ENCODE data around the gene BUD23. TPM values are rescaled to one million over a fixed set of nuclear protein-coding genes. Genes with fewer than 3 reads are reported as not detected.

The BUD23 gene
- total RNA-seq, 1 experiment from 2014 or later = 168 TPM

DNA sequence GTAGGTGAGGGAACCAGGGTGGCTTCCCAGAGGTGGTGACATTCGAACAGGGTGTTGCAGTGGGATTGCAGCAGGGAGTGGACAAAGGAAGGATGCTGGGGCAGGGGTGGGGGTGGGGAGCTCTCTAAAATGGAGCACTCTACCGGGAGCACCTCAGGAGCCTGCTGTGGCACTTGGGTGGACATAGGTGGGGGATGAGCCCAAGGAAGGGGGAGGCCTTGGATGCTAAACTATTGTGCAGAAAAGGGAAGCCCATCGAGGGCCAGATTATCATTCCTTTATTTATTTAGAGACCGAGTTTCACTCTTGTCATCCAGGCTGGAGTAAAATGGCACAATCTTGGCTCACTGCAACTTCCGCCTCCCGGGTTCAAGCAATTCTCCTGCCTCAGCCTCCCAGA, 39.4 kb downstream of the BUD23 start:
- H3K27me3 ChIP-seq (ENCODE audit: insufficient read depth, low read length) = no peaks in the 10 kb centered on the region
- intact Hi-C loops (cut with micrococcal nuclease) = loop anchor here (10.0 kb wide), 1 partner anchor 58 kb away; the partner anchor contains the start of gene VPS37D
- TF ChIP-seq SIN3A (IDR thresholded peaks at IDR 0.05; ENCODE audit: low read depth) (no peak), SRF (IDR thresholded peaks at IDR 0.05; ENCODE audit: low read depth) (no peak), YY1 (IDR thresholded peaks at IDR 0.05; ENCODE audit: extremely low read depth, insufficient replicate concordance, low read depth, low read length) (no peak), EGR1 (IDR thresholded peaks at IDR 0.05; ENCODE audit: low read depth) (no peak), JUND (IDR thresholded peaks at IDR 0.05) (no peak), TCF7L2 (IDR thresholded peaks at IDR 0.05; ENCODE audit: borderline replicate concordance, extremely low read depth, insufficient read depth, insufficient read length) (no peak), ZFX (IDR thresholded peaks at IDR 0.05) (no peak), EZH2phosphoT487 (IDR thresholded peaks at IDR 0.05; ENCODE audit: borderline replicate concordance) (no peak), ELF1 (IDR thresholded peaks at IDR 0.05; ENCODE audit: borderline replicate concordance, low read depth) (no peak), POLR2A (IDR thresholded peaks at IDR 0.05; ENCODE audit: borderline replicate concordance, extremely low read depth, insufficient read depth, insufficient read length) (no peak), ZNF274 (IDR thresholded peaks at IDR 0.05; ENCODE audit: low read depth, low read length) (no peak), CBX3 (IDR thresholded peaks at IDR 0.05; ENCODE audit: low read depth) (no peak), SP1 (IDR thresholded peaks at IDR 0.05; ENCODE audit: low read depth) (no peak), EZH2 (IDR thresholded peaks at IDR 0.05) (no peak), POLR2AphosphoS5 (IDR thresholded peaks at IDR 0.05; ENCODE audit: low read depth, low read length) (no peak)
- TF ChIP-seq, protein P1, sequence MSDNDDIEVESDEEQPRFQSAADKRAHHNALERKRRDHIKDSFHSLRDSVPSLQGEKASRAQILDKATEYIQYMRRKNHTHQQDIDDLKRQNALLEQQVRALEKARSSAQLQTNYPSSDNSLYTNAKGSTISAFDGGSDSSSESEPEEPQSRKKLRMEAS (IDR thresholded peaks at IDR 0.05) = no peak
- TF ChIP-seq, protein P2, sequence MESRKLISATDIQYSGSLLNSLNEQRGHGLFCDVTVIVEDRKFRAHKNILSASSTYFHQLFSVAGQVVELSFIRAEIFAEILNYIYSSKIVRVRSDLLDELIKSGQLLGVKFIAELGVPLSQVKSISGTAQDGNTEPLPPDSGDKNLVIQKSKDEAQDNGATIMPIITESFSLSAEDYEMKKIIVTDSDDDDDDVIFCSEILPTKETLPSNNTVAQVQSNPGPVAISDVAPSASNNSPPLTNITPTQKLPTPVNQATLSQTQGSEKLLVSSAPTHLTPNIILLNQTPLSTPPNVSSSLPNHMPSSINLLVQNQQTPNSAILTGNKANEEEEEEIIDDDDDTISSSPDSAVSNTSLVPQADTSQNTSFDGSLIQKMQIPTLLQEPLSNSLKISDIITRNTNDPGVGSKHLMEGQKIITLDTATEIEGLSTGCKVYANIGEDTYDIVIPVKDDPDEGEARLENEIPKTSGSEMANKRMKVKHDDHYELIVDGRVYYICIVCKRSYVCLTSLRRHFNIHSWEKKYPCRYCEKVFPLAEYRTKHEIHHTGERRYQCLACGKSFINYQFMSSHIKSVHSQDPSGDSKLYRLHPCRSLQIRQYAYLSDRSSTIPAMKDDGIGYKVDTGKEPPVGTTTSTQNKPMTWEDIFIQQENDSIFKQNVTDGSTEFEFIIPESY (IDR thresholded peaks at IDR 0.05; ENCODE audit: extremely low read depth, insufficient replicate concordance, low read length) = no peak
- TF ChIP-seq, protein P3, sequence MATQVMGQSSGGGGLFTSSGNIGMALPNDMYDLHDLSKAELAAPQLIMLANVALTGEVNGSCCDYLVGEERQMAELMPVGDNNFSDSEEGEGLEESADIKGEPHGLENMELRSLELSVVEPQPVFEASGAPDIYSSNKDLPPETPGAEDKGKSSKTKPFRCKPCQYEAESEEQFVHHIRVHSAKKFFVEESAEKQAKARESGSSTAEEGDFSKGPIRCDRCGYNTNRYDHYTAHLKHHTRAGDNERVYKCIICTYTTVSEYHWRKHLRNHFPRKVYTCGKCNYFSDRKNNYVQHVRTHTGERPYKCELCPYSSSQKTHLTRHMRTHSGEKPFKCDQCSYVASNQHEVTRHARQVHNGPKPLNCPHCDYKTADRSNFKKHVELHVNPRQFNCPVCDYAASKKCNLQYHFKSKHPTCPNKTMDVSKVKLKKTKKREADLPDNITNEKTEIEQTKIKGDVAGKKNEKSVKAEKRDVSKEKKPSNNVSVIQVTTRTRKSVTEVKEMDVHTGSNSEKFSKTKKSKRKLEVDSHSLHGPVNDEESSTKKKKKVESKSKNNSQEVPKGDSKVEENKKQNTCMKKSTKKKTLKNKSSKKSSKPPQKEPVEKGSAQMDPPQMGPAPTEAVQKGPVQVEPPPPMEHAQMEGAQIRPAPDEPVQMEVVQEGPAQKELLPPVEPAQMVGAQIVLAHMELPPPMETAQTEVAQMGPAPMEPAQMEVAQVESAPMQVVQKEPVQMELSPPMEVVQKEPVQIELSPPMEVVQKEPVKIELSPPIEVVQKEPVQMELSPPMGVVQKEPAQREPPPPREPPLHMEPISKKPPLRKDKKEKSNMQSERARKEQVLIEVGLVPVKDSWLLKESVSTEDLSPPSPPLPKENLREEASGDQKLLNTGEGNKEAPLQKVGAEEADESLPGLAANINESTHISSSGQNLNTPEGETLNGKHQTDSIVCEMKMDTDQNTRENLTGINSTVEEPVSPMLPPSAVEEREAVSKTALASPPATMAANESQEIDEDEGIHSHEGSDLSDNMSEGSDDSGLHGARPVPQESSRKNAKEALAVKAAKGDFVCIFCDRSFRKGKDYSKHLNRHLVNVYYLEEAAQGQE (IDR thresholded peaks at IDR 0.05; ENCODE audit: low read depth) = no peak
- H4K20me1 ChIP-seq (ENCODE audit: insufficient read depth) = no peaks in the 10 kb centered on the region; the same call in 1 of the 2 replicates
- H3K79me2 ChIP-seq (ENCODE audit: insufficient read depth, low read length) = peaks cover 16% of the 10 kb centered on the region
- H3K27ac ChIP-seq (ENCODE audit: low read depth, low read length) = no peak overlapping the region
- no peak overlapping the region for H2AFZ ChIP-seq (ENCODE audit: low read depth, low read length, poor library complexity, severe bottlenecking)
- H3K4me3 ChIP-seq (replicated peaks in 1 of 2; ENCODE audit: low read depth in 1 of 2, low read length in 2 of 2) = no peak overlapping the region
- H3K4me1 ChIP-seq (ENCODE audit: control insufficient read depth in 1 of 2, insufficient read depth in 2 of 2, low read length in 2 of 2) = peaks cover 33 to 43% of the 10 kb centered on the region in 2 experiments
- H3K9me2 ChIP-seq (ENCODE audit: insufficient read depth) = no peaks in the 10 kb centered on the region
- ChIA-PET POLR2A (no interaction called here), RAD21 (ENCODE audit: low non-redundant PET in 1 of 2, low total read pairs in 2 of 2, uncharacterized antibody in 2 of 2, unreplicated experiment in 2 of 2) (no interaction called here), CTCF (interaction anchor here (3.9 kb wide), 1 partner anchor 116 kb away, joined by 28 read pairs; no protein-coding TSS in a partner anchor)
- DNase-seq (ENCODE audit: low read depth, low spot score) (no peak), ATAC-seq (no peak)
- no peak overlapping the region for H3K9ac ChIP-seq (ENCODE audit: low read length)
- no peak overlapping the region for H3K4me2 ChIP-seq (ENCODE audit: low read length)
- no peaks in the 10 kb centered on the region for H3K9me3 ChIP-seq (ENCODE audit: control insufficient read depth in 1 of 2, insufficient read depth in 1 of 2, low read depth in 1 of 2, low read length in 2 of 2)
- BruUV-seq (replicated peaks) = no TSS peak
- H3K36me3 ChIP-seq (ENCODE audit: control insufficient read depth in 1 of 2, insufficient read depth in 2 of 2, low read length in 2 of 2) = no peaks in the 10 kb centered on the region
